ENCODE data around the gene FLYWCH1. TPM values are rescaled to one million over a fixed set of nuclear protein-coding genes. Genes with fewer than 3 reads are reported as not detected.

FLYWCH1 gene
- total and polyA plus RNA-seq, 10 of the 15 experiments (the other 5 are each of a cell fraction or from before 2014, with no cell fraction given): 0.47 to 33.8 (median 11.2) TPM

DNA sequence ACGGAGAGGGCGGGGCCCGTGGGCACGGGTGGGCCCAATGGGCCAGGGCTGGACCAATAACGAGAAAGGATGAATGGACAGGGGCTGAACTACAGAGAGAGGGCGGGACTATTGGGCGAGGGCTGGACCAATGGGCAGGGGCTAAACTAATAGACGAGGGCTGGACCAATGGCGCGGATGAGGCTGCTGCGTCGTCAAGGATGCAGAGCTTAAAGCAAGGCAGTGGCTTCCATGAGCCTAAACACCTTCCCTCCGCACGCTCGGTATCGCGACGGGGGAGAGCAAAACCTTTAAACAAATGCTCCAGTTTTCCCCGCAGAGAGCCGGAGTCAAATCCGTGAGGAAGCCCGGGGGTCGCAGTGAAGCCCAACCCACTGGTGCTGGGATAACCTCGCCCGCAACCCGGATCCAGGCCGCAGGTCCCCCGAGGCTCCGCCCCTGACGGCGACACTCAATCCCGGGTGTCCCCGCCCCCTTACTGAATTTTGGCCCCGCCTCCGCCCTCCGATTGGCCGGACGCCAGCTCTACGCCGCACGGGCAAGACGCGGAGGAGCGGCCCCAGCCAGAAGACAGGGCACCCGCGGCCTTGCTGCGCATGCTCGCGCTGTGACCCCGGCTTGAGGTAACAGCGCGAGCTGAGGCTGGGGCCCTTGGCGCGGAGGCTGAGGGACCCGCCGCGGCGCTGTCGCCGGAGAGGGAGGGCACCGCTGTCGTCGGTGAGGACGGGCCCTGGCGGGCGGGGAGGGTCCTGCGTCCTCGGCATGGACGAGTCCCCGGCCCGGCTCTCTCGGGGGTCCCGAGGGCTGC lies 28.9 kb upstream of the FLYWCH1 start, which contains the start of gene FLYWCH2 (continued):
- TF ChIP-seq IRF4 (IDR thresholded peaks at IDR 0.05; ENCODE audit: low read depth, low read length): no peak
- peak; percentile 86 for TF ChIP-seq RFX5 (IDR thresholded peaks at IDR 0.05; ENCODE audit: low read depth, low read length)
- TF ChIP-seq PAX5 (IDR thresholded peaks at IDR 0.05; ENCODE audit: borderline replicate concordance, low read depth, low read length): 0 out of 2 replicates have a peak, but pooled peaks have one; percentile 16
- TF ChIP-seq ZNF217 (IDR thresholded peaks at IDR 0.05): no peak
- no peak for TF ChIP-seq CBX3 (IDR thresholded peaks at IDR 0.05; ENCODE audit: borderline replicate concordance, low read depth)
- TF ChIP-seq HDAC2 (IDR thresholded peaks at IDR 0.05): no peak
- TF ChIP-seq MXI1 (IDR thresholded peaks at IDR 0.05; ENCODE audit: low read depth, low read length): no peak
- no peak; the same call in 1 of the 2 replicates for TF ChIP-seq RB1 (IDR thresholded peaks at IDR 0.05; ENCODE audit: borderline replicate concordance)
- no peak for TF ChIP-seq ZNF384 (IDR thresholded peaks at IDR 0.05; ENCODE audit: borderline replicate concordance, low read depth, low read length)
- no peak for TF ChIP-seq SUPT20H (IDR thresholded peaks at IDR 0.05; ENCODE audit: borderline replicate concordance, control insufficient read depth, low read depth, low read length)
- TF ChIP-seq, protein P1, sequence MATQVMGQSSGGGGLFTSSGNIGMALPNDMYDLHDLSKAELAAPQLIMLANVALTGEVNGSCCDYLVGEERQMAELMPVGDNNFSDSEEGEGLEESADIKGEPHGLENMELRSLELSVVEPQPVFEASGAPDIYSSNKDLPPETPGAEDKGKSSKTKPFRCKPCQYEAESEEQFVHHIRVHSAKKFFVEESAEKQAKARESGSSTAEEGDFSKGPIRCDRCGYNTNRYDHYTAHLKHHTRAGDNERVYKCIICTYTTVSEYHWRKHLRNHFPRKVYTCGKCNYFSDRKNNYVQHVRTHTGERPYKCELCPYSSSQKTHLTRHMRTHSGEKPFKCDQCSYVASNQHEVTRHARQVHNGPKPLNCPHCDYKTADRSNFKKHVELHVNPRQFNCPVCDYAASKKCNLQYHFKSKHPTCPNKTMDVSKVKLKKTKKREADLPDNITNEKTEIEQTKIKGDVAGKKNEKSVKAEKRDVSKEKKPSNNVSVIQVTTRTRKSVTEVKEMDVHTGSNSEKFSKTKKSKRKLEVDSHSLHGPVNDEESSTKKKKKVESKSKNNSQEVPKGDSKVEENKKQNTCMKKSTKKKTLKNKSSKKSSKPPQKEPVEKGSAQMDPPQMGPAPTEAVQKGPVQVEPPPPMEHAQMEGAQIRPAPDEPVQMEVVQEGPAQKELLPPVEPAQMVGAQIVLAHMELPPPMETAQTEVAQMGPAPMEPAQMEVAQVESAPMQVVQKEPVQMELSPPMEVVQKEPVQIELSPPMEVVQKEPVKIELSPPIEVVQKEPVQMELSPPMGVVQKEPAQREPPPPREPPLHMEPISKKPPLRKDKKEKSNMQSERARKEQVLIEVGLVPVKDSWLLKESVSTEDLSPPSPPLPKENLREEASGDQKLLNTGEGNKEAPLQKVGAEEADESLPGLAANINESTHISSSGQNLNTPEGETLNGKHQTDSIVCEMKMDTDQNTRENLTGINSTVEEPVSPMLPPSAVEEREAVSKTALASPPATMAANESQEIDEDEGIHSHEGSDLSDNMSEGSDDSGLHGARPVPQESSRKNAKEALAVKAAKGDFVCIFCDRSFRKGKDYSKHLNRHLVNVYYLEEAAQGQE (IDR thresholded peaks at IDR 0.05; ENCODE audit: low read depth, low read length): no peak
- TF ChIP-seq SUZ12 (IDR thresholded peaks at IDR 0.05; ENCODE audit: unreplicated experiment): no peak
- TF ChIP-seq PAX8 (IDR thresholded peaks at IDR 0.05): no peak
- peak; percentile 18 for TF ChIP-seq BACH1 (IDR thresholded peaks at IDR 0.05; ENCODE audit: borderline replicate concordance)
- no peak for TF ChIP-seq ETV6 (conservative IDR thresholded peaks at IDR 0.05 in 1 of 2, IDR thresholded peaks at IDR 0.05 in 1 of 2; ENCODE audit: borderline replicate concordance in 1 of 2, low read depth in 1 of 2)
- TF ChIP-seq CHD4 (IDR thresholded peaks at IDR 0.05): no peak
- TF ChIP-seq MYC (IDR thresholded peaks at IDR 0.05; ENCODE audit: insufficient read depth, insufficient read length, insufficient replicate concordance, low read length, severe bottlenecking): no peak
- TF ChIP-seq BRCA1 (IDR thresholded peaks at IDR 0.05; ENCODE audit: low read depth, low read length): no peak
- TF ChIP-seq TAF1 (IDR thresholded peaks at IDR 0.05; ENCODE audit: borderline replicate concordance, low read depth, low read length): peak; percentile 66; the same call in 1 of the 2 replicates
- peak; percentile 70 for TF ChIP-seq YY1 (IDR thresholded peaks at IDR 0.05; ENCODE audit: low read depth, low read length)
- TF ChIP-seq ATF7 (IDR thresholded peaks at IDR 0.05; ENCODE audit: low read depth): no peak
- no peak for TF ChIP-seq TCF3 (IDR thresholded peaks at IDR 0.05; ENCODE audit: borderline replicate concordance, insufficient read depth, low read depth, low read length)
- TF ChIP-seq EGR1 (IDR thresholded peaks at IDR 0.05; ENCODE audit: borderline replicate concordance in 1 of 2, low read depth in 2 of 2, low read length in 2 of 2): no peak
- TF ChIP-seq MTA2 (IDR thresholded peaks at IDR 0.05; ENCODE audit: low read depth): no peak
- TF ChIP-seq, protein P2, sequence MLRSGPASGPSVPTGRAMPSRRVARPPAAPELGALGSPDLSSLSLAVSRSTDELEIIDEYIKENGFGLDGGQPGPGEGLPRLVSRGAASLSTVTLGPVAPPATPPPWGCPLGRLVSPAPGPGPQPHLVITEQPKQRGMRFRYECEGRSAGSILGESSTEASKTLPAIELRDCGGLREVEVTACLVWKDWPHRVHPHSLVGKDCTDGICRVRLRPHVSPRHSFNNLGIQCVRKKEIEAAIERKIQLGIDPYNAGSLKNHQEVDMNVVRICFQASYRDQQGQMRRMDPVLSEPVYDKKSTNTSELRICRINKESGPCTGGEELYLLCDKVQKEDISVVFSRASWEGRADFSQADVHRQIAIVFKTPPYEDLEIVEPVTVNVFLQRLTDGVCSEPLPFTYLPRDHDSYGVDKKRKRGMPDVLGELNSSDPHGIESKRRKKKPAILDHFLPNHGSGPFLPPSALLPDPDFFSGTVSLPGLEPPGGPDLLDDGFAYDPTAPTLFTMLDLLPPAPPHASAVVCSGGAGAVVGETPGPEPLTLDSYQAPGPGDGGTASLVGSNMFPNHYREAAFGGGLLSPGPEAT (IDR thresholded peaks at IDR 0.05; ENCODE audit: low read depth): peak; percentile 60; the same call in 1 of the 2 replicates
- TF ChIP-seq RCOR1 (conservative IDR thresholded peaks at IDR 0.05; ENCODE audit: low read depth, low read length): no peak
- TF ChIP-seq ESRRA (IDR thresholded peaks at IDR 0.05; ENCODE audit: low read length): no peak
